HEK293 (cell line): ENCODE measurements around the gene KLF4.

Experiments
- CTCF ChIA-PET: fragments of 350-600 bp; formaldehyde crosslinking; extraction: SDS; loops from one replicate; lab custom pipeline; 2021; ENCODE audit warnings: antibody characterized with exemption; lab: Yijun Ruan, JAX
- POLR2A ChIA-PET: fragments of 300-600 bp; formaldehyde crosslinking; extraction: SDS; loops from one replicate; lab custom pipeline; 2020; ENCODE audit warnings: antibody characterized with exemption, inconsistent platforms; lab: Yijun Ruan, JAX
- H3K27ac ChIP-seq: fragments of 200-500 bp; sonication (Bioruptor generic); 2 replicates; pipeline ENCODE4 v1.5.1; 2014; ENCODE audit warnings: low read depth, low read length, control low read depth, inconsistent platforms; ENCODE audit errors: extremely low read depth
- H3K36me3 ChIP-seq, 2 experiments: fragments of 200-500 bp in 1 of 2; sonication (Bioruptor generic) in 1 of 2; 1 replicate in 1 of 2; 2 replicates in 1 of 2; pipeline ENCODE4 v1.5.1; 2014 to 2017; ENCODE audit warnings: inconsistent platforms in 2 of 2, low read length in 2 of 2; ENCODE audit not compliant: control insufficient read depth in 2 of 2, insufficient read depth in 1 of 2
- H3K4me1 ChIP-seq: fragments of 200-500 bp; sonication (Bioruptor generic); 2 replicates; pipeline ENCODE4 v1.5.1; 2014; ENCODE audit warnings: mild to moderate bottlenecking, low read length, inconsistent platforms; ENCODE audit not compliant: control insufficient read depth, insufficient read depth
- H3K4me3 ChIP-seq: 2 replicates; pipeline ENCODE4 v1.5.1; 2011; ENCODE audit warnings: low read depth, mild to moderate bottlenecking, control low read depth, low read length, moderate library complexity
- H3K9me3 ChIP-seq: fragments of 200-500 bp; sonication (Bioruptor generic); 2 replicates; pipeline ENCODE4 v1.5.1; 2014; ENCODE audit warnings: low read depth, low read length, inconsistent platforms; ENCODE audit not compliant: control insufficient read depth, insufficient read depth
- GLI2 ChIP-seq: fragments of 450-650 bp; formaldehyde crosslinking; IDR thresholded peaks from 2 replicates; pipeline ENCODE4; 2017; ENCODE audit warnings: missing biosample characterization, missing genetic modification characterization, low read depth, borderline replicate concordance
- HOXC10 ChIP-seq: sonication (generic); formaldehyde crosslinking; IDR thresholded peaks from 2 replicates; pipeline ENCODE4 v1.8.1; 2023; ENCODE audit warnings: mild to moderate bottlenecking, missing genetic modification reagents
- KLF16 ChIP-seq: fragments of 450-650 bp; formaldehyde crosslinking; IDR thresholded peaks from 2 replicates; pipeline ENCODE4 v1.5.1; 2017; ENCODE audit warnings: missing biosample characterization, missing genetic modification characterization
- TRIM28 ChIP-seq: IDR thresholded peaks from 2 replicates; pipeline ENCODE4 v1.6.1; 2011; ENCODE audit warnings: low read length, control low read depth, borderline replicate concordance
- ZBTB48 ChIP-seq: fragments of 450-650 bp; formaldehyde crosslinking; IDR thresholded peaks from 2 replicates; pipeline ENCODE4 v1.5.1; 2016; ENCODE audit warnings: missing biosample characterization, missing genetic modification characterization
- ZFP37 ChIP-seq: fragments of 450-650 bp; formaldehyde crosslinking; IDR thresholded peaks from 2 replicates; pipeline ENCODE4 v1.5.1; 2016; ENCODE audit warnings: missing biosample characterization, missing genetic modification characterization
- ZNF169 ChIP-seq: fragments of 450-650 bp; formaldehyde crosslinking; IDR thresholded peaks from 2 replicates; pipeline ENCODE4 v1.5.1; 2016; ENCODE audit warnings: missing biosample characterization, missing genetic modification characterization
- ZNF404 ChIP-seq: fragments of 450-650 bp; formaldehyde crosslinking; IDR thresholded peaks from 2 replicates; pipeline ENCODE4 v1.5.1; 2017; ENCODE audit warnings: missing biosample characterization, missing genetic modification characterization
- ZNF423 ChIP-seq: fragments of 450-650 bp; formaldehyde crosslinking; IDR thresholded peaks from 2 replicates; pipeline ENCODE4 v1.5.1; 2016; ENCODE audit warnings: missing biosample characterization, missing genetic modification characterization
- ZNF658 ChIP-seq: fragments of 450-650 bp; formaldehyde crosslinking; IDR thresholded peaks from 2 replicates; pipeline ENCODE4; 2016; ENCODE audit warnings: missing biosample characterization, missing genetic modification characterization
- ZNF670 ChIP-seq: fragments of 450-650 bp; formaldehyde crosslinking; IDR thresholded peaks from 2 replicates; pipeline ENCODE4 v1.5.1; 2016; ENCODE audit warnings: missing biosample characterization, missing genetic modification characterization, low read depth
- ZNF747 ChIP-seq: fragments of 450-650 bp; formaldehyde crosslinking; IDR thresholded peaks from 2 replicates; pipeline ENCODE4 v1.5.1; 2016; ENCODE audit warnings: missing biosample characterization, missing genetic modification characterization
- ZNF776 ChIP-seq: fragments of 450-650 bp; formaldehyde crosslinking; IDR thresholded peaks from 2 replicates; pipeline ENCODE4 v1.5.0; 2017; ENCODE audit warnings: missing biosample characterization, missing genetic modification characterization, borderline replicate concordance
- TF ChIP-seq, protein P1 (sequence below): IDR thresholded peaks from 2 replicates; pipeline ENCODE4 v1.6.1; 2011; ENCODE audit warnings: mild to moderate bottlenecking, low read depth, low read length, borderline replicate concordance
- TF ChIP-seq, protein P2 (sequence below): fragments of 450-650 bp; formaldehyde crosslinking; IDR thresholded peaks from 2 replicates; pipeline ENCODE4 v1.5.1; 2017; ENCODE audit warnings: missing biosample characterization, missing genetic modification characterization
- TF ChIP-seq, protein P3 (sequence below): fragments of 450-650 bp; formaldehyde crosslinking; IDR thresholded peaks from 2 replicates; pipeline ENCODE4 v1.5.1; 2016; ENCODE audit warnings: missing biosample characterization, missing genetic modification characterization
- TF ChIP-seq, protein P4 (sequence below): fragments of 450-650 bp; formaldehyde crosslinking; IDR thresholded peaks from 2 replicates; pipeline ENCODE4 v1.5.1; 2017; ENCODE audit warnings: missing biosample characterization, missing genetic modification characterization
- TF ChIP-seq, protein P5 (sequence below): fragments of 450-650 bp; formaldehyde crosslinking; IDR thresholded peaks from 2 replicates; pipeline ENCODE4 v1.5.1; 2016; ENCODE audit warnings: missing biosample characterization, missing genetic modification characterization, borderline replicate concordance
- TF ChIP-seq, protein P6 (sequence below): fragments of 450-650 bp; IDR thresholded peaks from 2 replicates; pipeline ENCODE4 v1.5.1; 2018; ENCODE audit warnings: missing biosample characterization, missing genetic modification characterization

KLF4 gene

DNA sequence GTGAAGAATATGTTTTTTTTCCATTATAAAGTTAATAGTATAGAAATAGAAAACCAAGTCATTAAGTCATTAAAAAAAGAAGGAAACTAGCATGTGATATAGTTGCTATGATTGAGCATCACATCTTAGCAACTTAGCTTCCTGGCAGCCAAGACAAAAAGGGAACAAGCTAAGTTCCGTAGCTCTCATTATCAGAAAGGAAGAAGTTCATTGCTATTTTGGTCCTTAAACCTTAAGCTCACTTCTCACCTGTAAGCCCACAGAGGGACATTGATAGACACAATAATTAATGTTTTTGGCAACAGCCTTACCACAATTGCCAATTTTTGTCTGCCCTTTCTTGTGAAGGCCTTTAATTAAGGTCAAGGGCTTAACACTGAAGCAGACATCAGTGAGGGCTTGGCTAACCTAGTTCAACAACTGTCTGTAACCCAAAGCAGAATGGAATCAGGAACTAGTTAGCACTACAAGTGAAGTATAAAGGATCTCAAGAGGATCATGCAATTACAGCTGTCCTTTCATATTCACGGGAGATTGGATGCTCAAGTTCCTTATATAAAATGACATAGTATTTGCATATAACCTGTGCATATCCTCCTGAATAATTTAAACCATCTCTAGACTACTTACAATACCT lies 24.0 kb upstream of the KLF4 start:
- no peak for TF ChIP-seq ZFP37 (tag by site-specific recombination)
- no peak for TF ChIP-seq ZNF658 (tag by site-specific recombination)
- no peak for TF ChIP-seq GLI2
- TF ChIP-seq ZNF747 (tag by site-specific recombination), result no peak
- TF ChIP-seq, protein P1, sequence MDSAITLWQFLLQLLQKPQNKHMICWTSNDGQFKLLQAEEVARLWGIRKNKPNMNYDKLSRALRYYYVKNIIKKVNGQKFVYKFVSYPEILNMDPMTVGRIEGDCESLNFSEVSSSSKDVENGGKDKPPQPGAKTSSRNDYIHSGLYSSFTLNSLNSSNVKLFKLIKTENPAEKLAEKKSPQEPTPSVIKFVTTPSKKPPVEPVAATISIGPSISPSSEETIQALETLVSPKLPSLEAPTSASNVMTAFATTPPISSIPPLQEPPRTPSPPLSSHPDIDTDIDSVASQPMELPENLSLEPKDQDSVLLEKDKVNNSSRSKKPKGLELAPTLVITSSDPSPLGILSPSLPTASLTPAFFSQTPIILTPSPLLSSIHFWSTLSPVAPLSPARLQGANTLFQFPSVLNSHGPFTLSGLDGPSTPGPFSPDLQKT, result no peak
- TF ChIP-seq, protein P2, sequence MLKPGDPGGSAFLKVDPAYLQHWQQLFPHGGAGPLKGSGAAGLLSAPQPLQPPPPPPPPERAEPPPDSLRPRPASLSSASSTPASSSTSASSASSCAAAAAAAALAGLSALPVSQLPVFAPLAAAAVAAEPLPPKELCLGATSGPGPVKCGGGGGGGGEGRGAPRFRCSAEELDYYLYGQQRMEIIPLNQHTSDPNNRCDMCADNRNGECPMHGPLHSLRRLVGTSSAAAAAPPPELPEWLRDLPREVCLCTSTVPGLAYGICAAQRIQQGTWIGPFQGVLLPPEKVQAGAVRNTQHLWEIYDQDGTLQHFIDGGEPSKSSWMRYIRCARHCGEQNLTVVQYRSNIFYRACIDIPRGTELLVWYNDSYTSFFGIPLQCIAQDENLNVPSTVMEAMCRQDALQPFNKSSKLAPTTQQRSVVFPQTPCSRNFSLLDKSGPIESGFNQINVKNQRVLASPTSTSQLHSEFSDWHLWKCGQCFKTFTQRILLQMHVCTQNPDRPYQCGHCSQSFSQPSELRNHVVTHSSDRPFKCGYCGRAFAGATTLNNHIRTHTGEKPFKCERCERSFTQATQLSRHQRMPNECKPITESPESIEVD (tag by site-specific recombination), result no peak
- TF ChIP-seq ZNF423, result no peak
- TF ChIP-seq, protein P3, sequence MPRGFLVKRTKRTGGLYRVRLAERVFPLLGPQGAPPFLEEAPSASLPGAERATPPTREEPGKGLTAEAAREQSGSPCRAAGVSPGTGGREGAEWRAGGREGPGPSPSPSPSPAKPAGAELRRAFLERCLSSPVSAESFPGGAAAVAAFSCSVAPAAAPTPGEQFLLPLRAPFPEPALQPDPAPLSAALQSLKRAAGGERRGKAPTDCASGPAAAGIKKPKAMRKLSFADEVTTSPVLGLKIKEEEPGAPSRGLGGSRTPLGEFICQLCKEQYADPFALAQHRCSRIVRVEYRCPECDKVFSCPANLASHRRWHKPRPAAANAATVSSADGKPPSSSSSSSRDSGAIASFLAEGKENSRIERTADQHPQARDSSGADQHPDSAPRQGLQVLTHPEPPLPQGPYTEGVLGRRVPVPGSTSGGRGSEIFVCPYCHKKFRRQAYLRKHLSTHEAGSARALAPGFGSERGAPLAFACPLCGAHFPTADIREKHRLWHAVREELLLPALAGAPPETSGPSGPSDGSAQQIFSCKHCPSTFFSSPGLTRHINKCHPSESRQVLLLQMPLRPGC (tag by site-specific recombination), result no peak
- TF ChIP-seq ZNF670 (tag by site-specific recombination), result no peak
- TF ChIP-seq HOXC10 (CRISPR knock-in tag), result no peak
- no peak for TF ChIP-seq ZNF404 (tag by site-specific recombination)
- TF ChIP-seq, protein P4, sequence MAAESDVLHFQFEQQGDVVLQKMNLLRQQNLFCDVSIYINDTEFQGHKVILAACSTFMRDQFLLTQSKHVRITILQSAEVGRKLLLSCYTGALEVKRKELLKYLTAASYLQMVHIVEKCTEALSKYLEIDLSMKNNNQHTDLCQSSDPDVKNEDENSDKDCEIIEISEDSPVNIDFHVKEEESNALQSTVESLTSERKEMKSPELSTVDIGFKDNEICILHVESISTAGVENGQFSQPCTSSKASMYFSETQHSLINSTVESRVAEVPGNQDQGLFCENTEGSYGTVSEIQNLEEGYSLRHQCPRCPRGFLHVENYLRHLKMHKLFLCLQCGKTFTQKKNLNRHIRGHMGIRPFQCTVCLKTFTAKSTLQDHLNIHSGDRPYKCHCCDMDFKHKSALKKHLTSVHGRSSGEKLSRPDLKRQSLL (tag by site-specific recombination), result no peak
- TF ChIP-seq ZNF169 (tag by site-specific recombination), result no peak
- TF ChIP-seq TRIM28, result no peak
- no peak for TF ChIP-seq KLF16 (tag by site-specific recombination)
- no peak for TF ChIP-seq ZBTB48
- TF ChIP-seq ZNF776 (tag by site-specific recombination), result no peak
- TF ChIP-seq, protein P5, sequence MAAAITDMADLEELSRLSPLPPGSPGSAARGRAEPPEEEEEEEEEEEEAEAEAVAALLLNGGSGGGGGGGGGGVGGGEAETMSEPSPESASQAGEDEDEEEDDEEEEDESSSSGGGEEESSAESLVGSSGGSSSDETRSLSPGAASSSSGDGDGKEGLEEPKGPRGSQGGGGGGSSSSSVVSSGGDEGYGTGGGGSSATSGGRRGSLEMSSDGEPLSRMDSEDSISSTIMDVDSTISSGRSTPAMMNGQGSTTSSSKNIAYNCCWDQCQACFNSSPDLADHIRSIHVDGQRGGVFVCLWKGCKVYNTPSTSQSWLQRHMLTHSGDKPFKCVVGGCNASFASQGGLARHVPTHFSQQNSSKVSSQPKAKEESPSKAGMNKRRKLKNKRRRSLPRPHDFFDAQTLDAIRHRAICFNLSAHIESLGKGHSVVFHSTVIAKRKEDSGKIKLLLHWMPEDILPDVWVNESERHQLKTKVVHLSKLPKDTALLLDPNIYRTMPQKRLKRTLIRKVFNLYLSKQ (tag by site-specific recombination), result no peak
- TF ChIP-seq, protein P6, sequence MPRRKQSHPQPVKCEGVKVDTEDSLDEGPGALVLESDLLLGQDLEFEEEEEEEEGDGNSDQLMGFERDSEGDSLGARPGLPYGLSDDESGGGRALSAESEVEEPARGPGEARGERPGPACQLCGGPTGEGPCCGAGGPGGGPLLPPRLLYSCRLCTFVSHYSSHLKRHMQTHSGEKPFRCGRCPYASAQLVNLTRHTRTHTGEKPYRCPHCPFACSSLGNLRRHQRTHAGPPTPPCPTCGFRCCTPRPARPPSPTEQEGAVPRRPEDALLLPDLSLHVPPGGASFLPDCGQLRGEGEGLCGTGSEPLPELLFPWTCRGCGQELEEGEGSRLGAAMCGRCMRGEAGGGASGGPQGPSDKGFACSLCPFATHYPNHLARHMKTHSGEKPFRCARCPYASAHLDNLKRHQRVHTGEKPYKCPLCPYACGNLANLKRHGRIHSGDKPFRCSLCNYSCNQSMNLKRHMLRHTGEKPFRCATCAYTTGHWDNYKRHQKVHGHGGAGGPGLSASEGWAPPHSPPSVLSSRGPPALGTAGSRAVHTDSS, result no peak
- Histone ChIP-seq H3K9me3 (no peaks in the 10 kb centered on the region), H3K36me3 (no peaks in the 10 kb centered on the region), H3K4me1 (no peaks in the 10 kb centered on the region), H3K4me3 (no peak overlapping the region), H3K27ac (no peak overlapping the region)
- POLR2A ChIA-PET, result no interaction called here
- CTCF ChIA-PET, result interaction anchor here (0.6 to 0.7 kb wide), 2 partner anchors 101 to 378 kb away, joined by 3 to 4 read pairs; no protein-coding TSS in a partner anchor
